ENCODE results near the gene SCTR. TPM values are rescaled to one million over a fixed set of nuclear protein-coding genes. Genes with fewer than 3 reads are reported as not detected.

The SCTR gene
- total and polyA plus RNA-seq, 2 of the 13 experiments (the other 11 are each of a cell fraction or from before 2014, with no cell fraction given) = not detected

- TF ChIP-seq ZNF280B (CRISPR knock-in tag; IDR thresholded peaks at IDR 0.05; ENCODE audit: borderline replicate concordance) (peak; percentile 65; the same call in 1 of the 2 replicates), ONECUT2 (CRISPR knock-in tag; IDR thresholded peaks at IDR 0.05) (no peak), ZNF737 (CRISPR knock-in tag; IDR thresholded peaks at IDR 0.05; ENCODE audit: borderline replicate concordance) (no peak), ZSCAN21 (CRISPR knock-in tag; IDR thresholded peaks at IDR 0.05; ENCODE audit: borderline replicate concordance) (no peak), MAFF (IDR thresholded peaks at IDR 0.05; ENCODE audit: low read depth, low read length) (no peak), MAFG (CRISPR knock-in tag; IDR thresholded peaks at IDR 0.05) (no peak), TEAD3 (CRISPR knock-in tag; optimal IDR thresholded peaks at IDR 0.05; ENCODE audit: borderline replicate concordance) (peak; percentile 21), FOXP4 (CRISPR knock-in tag; IDR thresholded peaks at IDR 0.05) (no peak), SMYD3 (CRISPR knock-in tag; IDR thresholded peaks at IDR 0.05) (no peak), PRDM10 (CRISPR knock-in tag; IDR thresholded peaks at IDR 0.05; ENCODE audit: low read depth) (no peak), SP5 (CRISPR knock-in tag; IDR thresholded peaks at IDR 0.05; ENCODE audit: borderline replicate concordance, low read depth) (no peak), PHF20 (CRISPR knock-in tag; IDR thresholded peaks at IDR 0.05) (no peak), ZNF629 (CRISPR knock-in tag; conservative IDR thresholded peaks at IDR 0.05) (0 out of 2 replicates have a peak, but pooled peaks have one; percentile 22), HNRNPUL1 (IDR thresholded peaks at IDR 0.05; ENCODE audit: low read depth, low read length) (no peak), KAT8 (CRISPR knock-in tag; IDR thresholded peaks at IDR 0.05) (no peak), NFYB (CRISPR knock-in tag; IDR thresholded peaks at IDR 0.05) (no peak), ZNF33B (CRISPR knock-in tag; IDR thresholded peaks at IDR 0.05) (no peak)
- TF ChIP-seq, protein P1, sequence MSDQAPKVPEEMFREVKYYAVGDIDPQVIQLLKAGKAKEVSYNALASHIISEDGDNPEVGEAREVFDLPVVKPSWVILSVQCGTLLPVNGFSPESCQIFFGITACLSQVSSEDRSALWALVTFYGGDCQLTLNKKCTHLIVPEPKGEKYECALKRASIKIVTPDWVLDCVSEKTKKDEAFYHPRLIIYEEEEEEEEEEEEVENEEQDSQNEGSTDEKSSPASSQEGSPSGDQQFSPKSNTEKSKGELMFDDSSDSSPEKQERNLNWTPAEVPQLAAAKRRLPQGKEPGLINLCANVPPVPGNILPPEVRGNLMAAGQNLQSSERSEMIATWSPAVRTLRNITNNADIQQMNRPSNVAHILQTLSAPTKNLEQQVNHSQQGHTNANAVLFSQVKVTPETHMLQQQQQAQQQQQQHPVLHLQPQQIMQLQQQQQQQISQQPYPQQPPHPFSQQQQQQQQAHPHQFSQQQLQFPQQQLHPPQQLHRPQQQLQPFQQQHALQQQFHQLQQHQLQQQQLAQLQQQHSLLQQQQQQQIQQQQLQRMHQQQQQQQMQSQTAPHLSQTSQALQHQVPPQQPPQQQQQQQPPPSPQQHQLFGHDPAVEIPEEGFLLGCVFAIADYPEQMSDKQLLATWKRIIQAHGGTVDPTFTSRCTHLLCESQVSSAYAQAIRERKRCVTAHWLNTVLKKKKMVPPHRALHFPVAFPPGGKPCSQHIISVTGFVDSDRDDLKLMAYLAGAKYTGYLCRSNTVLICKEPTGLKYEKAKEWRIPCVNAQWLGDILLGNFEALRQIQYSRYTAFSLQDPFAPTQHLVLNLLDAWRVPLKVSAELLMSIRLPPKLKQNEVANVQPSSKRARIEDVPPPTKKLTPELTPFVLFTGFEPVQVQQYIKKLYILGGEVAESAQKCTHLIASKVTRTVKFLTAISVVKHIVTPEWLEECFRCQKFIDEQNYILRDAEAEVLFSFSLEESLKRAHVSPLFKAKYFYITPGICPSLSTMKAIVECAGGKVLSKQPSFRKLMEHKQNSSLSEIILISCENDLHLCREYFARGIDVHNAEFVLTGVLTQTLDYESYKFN (CRISPR knock-in tag; conservative IDR thresholded peaks at IDR 0.05) = no peak; the same call in 1 of the 2 replicates
Measured at GRCh38 chr2:119424284-119425118, 99.8 kb downstream of the SCTR start (continued).
